Hindlimb muscle (tissue), 1 donor: Measurements from ENCODE around the gene PPP1CA. TPM values are rescaled to one million over a fixed set of nuclear protein-coding genes. Genes with fewer than 3 reads are reported as not detected.

Experiments
- DNase-seq: peaks from one replicate; pipeline ENCODE4 v3.0.0-alpha.2; 2013
- polyA plus RNA-seq: library from polyadenylated mRNA; unstranded; fragments of 120-200 nt; gene quantifications from one replicate; pipeline ENCODE4 v1.2.1, GENCODE V29; 2013; ENCODE audit not compliant: insufficient read length

The PPP1CA gene
- polyA plus RNA-seq, 1 donor = 146 TPM

DNA sequence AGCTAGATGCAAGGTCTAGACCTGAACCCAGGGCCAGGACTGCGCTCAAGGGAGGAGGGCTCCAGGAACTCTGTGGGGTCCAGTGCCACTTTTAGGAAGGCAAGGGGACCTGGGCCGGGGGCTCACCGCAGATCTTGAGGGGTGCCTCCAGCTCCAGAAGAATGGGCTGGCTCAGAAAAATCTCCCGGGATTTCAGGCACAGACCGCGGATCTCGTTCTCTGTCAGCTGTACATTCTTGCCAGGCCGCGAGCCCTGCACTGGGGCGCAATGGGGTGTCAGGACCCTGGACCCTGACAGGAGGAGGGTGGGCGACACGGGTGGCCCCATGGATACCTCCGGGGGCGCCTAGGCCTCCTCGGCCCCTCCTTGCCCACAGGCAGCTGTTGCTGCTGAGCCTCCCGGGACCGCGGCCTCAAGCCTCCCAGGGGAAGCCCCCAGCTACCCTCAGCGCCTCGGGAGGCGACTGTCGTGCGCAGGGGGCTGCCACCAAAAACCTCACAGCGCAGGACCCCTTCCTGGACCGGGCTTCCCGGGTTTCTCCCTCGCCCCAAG lies 640 bp downstream of the PPP1CA start:
- no peak for DNase-seq

DNA sequence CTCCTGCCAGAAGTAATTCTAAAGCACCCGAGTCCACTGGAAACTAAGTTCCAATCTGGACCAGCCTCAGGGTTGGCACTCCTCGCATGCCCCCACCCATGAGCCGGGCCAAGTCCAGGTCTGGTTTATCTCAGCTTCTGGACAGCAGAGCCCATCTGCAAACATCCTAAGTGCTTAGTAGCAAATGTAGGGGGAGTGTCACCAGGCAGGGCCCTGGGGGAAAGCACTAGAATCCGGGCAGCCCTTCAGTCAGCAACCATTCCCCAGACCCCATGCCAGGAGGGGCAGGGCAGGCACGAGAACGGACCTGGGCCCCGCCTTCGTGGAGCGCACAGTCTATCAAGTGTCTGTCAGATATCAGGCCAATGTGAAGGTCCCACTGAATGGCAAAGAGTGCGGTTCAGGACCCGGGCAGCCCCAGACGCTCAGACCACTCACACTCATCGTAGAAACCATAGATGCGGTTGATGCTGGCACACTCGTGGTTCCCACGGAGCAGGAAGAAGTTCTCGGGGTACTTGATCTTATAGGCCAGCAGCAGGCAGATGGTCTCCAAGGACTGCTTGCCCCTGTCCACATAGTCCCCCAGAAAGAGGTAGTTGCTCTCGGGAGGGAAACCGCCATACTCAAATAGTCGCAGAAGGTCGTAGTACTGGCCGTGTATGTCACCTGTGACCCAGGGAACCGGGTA lies 1.3 kb downstream of the PPP1CA start:
- no peak for DNase-seq

DNA sequence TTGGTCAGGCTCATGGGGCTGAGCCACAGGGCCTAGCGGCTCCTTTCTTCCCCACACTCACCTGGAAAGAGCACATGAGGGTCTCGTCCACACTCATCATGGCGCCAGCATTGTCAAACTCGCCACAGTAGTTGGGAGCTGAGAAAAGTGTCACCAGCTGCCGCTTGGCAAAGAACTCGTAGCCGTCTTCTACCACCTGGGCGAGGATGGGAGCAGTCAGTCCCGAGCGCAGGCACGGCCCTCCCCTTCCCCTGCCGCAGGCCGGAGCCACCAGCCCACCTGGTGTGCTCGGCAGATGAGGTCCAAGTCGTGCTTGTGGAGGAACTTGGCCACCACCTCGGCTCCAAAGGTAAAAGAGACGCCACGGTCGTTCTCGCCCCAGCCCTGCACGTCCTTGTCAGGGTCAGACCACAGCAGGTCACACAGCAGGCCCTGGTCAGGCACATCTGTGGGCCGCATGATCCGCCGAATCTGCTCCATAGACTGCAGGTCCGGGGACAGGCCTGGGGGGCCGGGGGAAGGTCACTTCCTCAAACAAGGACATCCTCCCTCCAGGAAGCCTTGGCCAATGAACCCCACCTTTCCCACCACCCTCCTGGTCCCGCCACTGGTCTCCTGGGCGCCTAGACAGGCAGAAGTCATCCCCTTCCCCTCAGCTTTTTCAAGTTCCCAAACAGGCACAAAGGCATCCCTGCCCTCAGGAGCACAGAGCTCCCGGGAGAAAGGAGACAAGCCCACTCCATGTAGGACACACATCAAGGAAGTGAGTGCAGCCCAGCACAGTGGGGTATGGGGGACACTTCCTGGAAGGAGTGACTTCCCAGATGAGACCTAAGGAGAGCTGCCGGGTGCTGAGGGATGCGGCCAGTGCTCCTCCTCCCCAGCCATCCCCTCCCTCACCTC lies 2.7 kb downstream of the PPP1CA start:
- DNase-seq = no peak

DNA sequence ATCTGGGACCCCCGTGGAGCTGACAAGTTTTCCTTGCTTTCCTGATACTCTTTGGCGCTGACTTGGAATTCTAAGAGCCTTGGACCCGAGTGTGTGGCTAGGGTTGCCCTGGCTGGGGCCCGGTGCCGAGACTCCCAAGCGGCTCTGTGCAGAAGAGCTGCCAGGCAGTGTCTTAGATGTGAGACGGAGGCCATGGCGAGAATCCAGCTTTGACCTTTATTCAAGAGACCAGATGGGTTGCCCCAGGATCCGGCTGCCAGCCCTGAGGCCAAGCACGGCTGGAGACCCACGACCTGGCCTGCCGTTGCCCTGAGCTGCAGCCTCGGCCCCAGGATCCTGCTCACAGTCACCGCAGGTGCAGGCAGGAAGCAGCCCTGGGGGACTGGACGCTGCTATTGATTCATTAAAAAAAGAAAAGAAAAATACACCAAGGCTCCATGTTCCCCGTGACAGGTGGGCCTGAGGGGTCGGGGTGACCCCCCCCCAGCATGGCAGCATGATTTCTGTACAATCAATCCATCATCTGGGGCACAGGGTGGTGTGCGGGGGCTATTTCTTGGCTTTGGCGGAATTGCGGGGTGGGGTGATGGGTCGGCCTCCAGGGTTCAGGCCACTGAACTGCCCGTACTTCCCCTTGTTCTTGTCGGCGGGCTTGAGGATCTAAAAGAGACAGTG lies 3.5 kb downstream of the PPP1CA start:
- DNase-seq = no peak

DNA sequence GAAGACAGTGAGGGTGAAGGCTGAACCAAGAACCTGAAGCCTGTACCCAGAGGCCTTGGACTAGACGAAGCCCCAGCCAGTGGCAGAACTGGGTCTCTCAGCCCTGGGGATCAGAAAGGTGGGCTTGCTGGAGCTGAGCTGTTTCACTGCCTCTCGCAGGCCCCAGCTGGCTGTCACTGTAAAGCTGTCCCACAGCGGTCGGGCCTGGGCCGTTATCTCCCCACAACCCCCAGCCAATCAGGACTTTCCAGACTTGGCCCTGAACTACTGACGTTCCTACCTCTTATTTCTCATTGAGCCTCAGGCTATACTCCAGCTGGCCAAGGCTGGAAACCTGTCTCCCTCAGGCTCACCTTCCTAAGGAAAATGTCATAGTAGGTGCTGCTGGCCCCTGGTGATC lies 4.1 kb downstream of the PPP1CA start:
- no peak for DNase-seq

DNA sequence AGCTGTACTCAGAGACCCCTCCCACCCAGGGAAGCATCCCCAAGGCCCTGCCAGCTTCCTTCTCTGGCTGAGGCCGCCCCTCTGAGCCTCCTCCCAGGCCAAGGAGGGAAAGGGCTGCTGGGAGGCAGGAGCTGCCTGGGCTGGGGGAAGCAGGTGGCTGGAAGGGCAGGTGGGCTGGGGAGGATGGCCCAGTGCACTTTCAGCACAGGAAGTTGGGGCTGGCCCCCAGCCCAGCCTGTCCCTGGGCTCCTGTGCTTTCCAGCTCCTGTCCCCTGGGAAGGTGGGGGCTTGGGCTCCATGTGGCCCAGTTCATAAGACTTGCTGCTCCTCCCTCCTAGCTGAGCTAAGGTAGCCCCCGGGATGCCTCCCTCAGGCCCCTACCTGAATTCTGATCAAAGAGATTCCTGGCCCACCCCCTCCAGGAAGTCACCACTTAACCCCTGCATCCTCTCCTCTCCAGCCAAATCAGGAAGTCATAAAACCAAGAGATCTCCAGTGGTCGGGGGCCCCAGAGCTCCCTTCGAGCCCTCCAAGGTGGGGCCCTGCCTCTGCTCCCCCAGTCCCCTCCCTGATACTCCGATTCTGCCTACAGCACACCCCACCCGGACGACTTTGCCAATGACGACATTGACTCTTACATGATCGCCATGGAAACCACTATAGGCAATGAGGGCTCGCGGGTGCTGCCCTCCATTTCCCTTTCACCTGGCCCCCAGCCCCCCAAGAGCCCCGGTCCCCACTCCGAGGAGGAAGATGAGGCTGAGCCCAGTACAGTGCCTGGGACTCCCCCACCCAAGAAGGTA lies 4.9 kb downstream of the PPP1CA start:
- no peak for DNase-seq

DNA sequence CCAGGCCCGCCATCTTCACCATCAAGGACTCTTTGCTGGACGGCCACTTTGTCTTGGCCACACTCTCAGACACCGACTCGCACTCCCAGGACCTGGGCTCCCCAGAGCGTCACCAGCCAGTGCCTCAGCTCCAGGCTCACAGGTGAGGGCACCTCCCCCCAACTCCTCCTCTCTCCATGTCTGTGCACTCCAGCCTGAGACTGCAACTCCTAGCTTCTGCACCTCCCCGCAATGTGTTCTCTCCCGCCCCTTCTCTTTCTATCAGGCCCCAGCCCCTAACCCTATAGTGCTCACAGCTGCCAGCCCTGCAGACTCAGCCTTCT lies 5.4 kb downstream of the PPP1CA start:
- DNase-seq = no peak

DNA sequence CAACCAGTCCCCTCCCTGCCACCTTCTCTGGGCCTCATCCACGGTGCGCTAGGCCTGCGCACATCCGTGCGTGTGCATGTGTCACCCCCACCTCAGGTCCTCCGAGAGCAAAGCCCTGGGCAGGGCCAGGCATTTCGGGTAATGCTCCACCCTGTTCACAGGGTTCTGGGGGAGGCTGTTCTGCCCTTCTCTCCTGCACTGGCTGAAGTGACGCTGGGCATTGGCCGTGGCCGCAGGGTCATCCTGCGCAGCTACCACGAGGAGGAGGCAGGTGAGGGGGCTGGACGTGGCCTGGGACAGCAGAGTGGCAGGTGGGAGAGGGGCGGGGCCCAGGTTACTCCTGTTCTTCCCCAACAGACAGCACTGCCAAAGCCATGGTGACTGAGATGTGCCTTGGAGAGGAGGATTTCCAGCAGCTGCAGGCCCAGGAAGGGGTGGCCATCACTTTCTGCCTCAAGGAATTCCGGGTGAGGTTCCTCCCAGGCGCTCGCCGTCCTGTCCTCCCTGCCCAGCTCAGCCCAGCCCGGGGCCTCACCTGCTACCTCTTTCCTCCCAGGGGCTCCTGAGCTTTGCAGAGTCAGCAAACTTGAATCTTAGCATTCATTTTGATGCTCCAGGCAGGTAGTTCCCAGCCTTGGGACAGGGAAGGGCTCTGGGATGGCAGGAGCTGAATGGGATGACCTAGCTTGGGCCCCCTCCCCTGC lies 6.0 kb downstream of the PPP1CA start:
- no peak for DNase-seq

DNA sequence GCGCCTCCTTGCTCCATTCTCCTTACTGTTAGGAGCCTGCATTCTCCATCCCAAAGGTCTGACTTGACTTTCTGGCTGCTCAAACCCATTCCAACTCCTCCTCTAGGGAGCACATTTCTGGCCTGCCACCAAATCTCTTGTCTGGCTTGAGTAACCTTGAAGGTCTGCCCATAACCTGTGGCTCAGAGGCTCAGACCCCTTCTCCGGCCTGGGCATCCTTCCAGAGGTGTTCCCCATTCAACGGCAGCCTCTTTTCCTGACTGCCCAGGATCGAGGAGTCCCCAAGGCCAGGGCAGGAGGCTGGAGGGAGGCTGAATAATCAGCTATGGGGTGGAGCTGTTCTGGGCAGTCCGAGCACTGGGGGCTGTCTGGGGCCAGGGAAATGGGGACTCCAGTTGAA lies 7.7 kb downstream of the PPP1CA start:
- no peak for DNase-seq

DNA sequence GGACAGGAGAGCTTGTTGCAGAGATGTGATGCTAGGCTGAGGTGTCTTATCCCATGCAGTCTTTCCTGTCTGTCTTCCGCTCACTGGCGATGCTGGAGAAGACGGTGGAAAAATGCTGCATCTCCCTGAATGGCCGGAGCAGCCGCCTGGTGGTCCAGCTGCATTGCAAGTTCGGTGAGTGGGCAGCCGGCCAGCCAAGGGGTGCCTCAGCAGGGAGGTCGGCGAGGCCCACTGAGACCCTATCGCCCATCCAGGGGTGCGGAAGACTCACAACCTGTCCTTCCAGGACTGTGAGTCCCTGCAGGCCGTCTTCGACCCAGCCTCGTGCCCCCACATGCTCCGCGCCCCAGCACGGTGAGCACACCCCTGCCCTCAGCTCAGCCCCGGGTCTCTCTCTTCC lies 8.2 kb downstream of the PPP1CA start:
- no peak for DNase-seq

DNA sequence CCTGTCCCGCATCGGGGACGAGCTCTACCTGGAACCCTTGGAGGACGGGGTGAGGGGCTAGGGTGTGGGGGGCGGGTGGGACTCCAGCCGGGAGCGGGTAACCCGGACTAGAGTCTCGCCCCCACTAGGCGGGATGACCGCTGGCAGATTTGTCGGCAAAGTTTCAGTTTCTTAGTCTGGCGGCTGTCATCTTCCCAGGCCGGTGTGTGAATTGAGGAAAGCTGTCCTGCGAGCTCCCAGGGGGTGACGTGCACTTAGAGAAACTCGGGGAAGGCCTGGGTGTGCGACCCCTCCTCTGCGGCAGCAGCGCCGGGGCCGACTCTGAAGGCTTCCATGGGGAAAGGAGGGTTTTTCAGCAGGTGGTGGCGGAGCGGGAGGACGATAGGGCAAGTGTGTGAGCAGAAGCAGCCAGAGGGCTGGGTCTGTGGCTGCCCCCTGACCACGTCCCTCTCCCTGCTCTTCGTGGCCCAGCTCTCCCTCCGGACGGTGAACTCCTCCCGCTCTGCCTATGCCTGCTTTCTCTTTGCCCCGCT lies 9.4 kb downstream of the PPP1CA start:
- DNase-seq = no peak

DNA sequence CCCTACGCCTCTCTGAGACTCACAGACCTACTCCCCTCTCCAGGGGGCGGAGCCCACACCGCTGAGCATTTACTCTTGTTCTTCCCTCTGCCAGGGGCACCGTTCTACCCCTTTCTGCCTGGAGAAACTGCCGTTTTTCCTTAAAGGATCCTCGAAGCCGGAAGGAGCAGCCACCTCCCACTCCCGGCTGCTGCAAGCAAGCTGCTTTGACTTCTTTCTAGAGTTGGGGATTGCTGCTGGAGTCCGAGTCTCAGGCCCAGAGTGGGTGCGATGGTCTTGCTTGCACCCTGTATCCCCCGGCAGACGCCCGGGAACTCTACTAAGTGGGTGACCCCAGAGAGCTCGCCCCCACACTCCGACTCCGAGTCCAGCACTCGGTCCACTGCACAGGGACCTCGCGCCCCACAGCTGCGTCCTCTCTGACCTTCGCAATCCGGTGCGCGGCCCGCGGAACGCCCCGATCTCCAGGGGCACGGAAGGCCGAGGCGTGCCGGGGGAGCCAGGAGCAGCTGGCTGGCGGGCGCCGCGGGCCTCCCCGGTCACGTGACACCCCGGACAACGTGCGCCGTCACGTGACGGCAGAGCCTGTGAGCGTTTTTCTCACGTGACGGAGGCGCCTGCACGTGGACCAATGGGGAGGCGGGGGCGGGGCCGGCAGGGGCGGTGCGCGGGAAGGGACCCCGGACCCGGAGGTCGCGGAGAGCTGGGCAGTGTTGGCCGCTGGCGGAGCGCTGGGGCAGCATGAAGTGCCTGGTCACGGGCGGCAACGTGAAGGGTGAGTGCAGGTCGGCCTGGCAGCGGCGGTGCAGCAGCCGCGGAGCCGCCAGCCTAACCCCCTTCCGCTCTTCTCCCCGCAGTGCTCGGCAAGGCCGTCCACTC lies 10.1 kb downstream of the PPP1CA start, which contains the start of gene RAD9A:
Gene RAD9A, plus strand, starts transcription at position 683 of the 879 bp plus-strand sequence. Its CDS starts 59 bp downstream, at position 742.
- peak; percentile 97 for DNase-seq

DNA sequence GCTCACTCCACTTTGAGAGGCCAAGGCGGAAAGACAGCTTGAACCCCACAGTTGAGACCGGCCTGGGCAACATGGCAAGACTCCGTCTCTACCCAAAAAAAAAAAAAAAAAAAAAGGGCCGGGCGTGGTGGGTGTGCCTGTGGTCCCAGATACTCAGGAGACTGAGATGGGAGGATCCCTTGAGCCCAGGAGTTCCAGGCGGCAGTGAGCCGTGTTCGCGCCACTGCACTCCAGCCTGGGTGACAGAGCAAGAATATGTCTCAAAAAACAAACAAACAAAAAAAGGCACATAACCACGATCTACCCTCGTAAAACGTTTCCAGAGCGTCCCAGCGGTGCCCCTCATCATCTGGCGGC lies 10.7 kb downstream of the PPP1CA start:
- DNase-seq = no peak

DNA sequence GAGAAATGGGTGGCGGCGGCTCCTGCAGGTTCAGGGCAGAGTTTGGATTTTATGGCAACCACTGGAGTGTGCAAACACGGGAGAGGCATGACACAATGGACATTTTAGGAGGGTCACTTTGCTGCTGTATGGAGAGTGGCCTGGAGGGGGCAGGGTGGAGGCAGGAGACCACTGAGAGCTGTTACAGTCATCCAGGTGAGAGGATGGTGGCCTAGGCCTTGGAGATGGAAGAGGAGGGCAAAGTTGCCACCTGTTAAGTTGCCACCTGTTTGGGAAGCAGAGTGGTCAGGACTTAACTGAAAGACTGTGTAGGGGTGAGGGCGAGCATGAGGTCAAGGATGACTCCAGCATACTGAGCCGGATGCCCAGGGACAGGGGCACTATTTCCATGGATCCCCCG lies 12.2 kb downstream of the PPP1CA start:
- no peak for DNase-seq

DNA sequence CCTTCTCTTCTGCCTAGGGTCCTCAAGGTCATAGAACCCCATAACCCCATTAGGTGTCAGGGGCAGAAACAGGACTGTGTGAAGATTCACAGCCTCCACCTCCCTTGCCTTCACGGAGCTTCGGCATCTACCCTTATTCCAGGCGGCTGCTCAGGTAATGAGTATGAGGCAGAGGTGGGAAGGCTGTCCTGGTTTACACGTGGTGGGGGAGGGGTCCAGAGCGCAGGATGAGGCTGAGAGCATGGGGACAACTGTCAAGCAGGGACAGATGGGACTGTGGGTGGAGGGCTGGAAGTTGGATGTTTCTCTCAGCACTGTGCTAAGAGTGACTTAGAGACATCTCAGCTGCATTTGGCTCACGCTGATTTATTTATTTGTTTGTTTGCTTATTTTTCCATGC lies 14.1 kb downstream of the PPP1CA start:
- DNase-seq = no peak

DNA sequence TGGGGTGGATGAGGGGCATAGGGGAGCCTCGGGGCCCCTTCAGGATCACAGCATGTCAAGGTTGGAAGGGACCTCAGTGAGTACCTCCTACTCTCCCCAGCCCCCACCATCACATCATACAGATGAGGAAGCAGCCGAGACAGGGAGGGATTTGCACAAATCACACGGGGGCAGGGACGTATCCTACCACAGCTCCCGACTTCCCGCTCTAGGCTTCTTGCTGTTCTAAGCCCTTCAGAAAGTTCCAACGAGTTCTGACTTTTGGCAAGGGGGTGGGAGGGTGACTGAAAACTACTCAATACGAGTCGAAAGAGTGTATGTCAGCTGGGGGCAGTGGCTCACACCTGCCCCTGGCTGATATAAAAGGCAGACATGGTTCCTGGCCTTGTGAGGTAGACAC lies 14.6 kb downstream of the PPP1CA start:
- no peak for DNase-seq

DNA sequence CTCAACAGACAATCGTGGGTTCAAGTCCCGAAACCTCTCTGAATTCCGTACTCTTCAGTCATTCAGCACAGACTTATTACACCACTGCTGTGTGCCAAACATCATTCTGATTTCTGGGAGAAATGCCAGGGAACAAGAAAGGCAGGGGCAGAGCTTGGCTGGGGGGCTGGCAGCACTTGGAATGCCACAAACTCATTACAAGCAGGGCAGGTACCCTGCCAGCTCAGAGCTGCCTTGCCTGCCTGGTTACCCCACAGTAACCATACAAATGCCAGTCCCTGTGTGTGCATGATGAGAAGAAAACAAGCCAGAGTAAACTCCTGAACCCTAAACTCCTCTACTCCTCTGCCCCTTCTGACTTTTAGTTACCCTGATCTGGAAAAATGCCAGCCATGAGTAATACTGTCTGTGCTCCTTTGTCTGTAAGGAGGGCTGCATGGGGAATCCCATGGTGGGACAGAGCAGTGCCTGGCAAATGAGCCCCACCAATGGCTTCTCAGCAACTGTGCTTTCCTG lies 16.7 kb downstream of the PPP1CA start:
- DNase-seq = no peak

DNA sequence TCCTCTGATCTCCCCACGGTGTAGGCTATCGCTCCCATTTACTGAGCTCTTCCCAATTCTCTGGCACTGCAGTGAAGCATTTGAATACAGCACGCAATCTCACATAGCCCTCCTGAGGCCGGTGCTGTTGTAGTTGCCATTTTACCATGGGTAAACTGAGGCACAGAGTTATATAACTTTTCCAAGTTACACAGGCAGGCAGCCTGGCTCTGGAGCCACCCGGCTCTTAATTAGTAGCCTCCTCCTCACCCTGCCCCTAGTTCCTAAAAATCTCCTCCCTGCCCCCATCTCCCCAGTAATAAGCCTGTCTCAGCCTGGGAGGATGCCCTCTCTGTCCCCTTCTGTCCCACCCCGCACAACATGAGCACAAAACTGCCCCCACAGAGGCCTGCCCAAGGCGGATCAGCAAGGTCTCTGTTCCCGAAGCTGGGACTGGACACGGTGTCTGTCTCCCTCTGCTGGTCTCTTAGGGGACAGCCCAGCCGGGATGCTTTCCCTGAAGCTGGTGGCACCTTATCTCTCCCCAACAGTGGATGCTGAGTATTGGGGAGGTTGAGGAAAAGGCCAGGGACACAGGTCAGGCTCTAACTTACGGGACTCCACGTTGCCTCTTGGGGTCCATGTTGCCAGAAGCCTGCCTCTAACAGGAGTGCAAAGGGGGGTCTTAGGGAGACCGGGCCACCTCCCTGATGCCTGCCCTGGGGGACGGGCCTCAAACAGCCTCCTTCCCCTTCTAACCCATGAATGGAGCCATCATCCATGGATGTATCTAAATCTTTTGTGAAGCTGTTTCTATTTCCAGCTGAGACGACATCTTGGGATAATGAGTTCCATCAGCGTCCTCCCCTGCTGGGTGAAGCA lies 19.2 kb downstream of the PPP1CA start:
- peak; percentile 74 for DNase-seq
